Stimulated activated naive B cell treated with anti-CD40 and anti-IgM and Interleukin-4, amounts not matched to agents 10 μg/mL and 1 μg/mL and 100 μg/mL, for 72 hours (primary cell): ENCODE measurements around the gene ALDH1L1.

Source experiments
- ATAC-seq, 2 donors: fragments of 150-1000 bp; cut with Tn5 transposase; replicated peaks; 2 replicates each; pipeline ENCODE4 v1.10.0; 2021; ENCODE audit warnings: moderate library complexity in 1 of 2
- DNase-seq: peaks from one replicate; pipeline ENCODE4 v3.0.0; 2021
- H3K27ac Mint-ChIP-seq: one replicate; pipeline ENCODE4 v1.8.0; 2022; ENCODE audit warnings: mild to moderate bottlenecking, mixed read lengths
- H3K27me3 Mint-ChIP-seq, 2 donors: one replicate each; pipeline ENCODE4 v1.8.0; 2022; ENCODE audit warnings: mixed read lengths in 2 of 2
- H3K36me3 Mint-ChIP-seq, 2 donors: one replicate each; pipeline ENCODE4 v1.8.0; 2022; ENCODE audit warnings: mixed read lengths in 2 of 2, mild to moderate bottlenecking in 1 of 2
- H3K4me1 Mint-ChIP-seq, 2 donors: one replicate each; pipeline ENCODE4 v1.8.0; 2022; ENCODE audit warnings: mixed read lengths in 2 of 2, mild to moderate bottlenecking in 1 of 2
- H3K4me3 Mint-ChIP-seq, 2 donors: one replicate each; pipeline ENCODE4 v1.8.0; 2022; ENCODE audit warnings: mild to moderate bottlenecking in 2 of 2, mixed read lengths in 2 of 2, moderate library complexity in 1 of 2
- H3K9me3 Mint-ChIP-seq, 2 donors: one replicate each; pipeline ENCODE4 v1.8.0; 2022; ENCODE audit warnings: mixed read lengths in 2 of 2, mild to moderate bottlenecking in 1 of 2

ALDH1L1 gene

GRCh38 chr3:126107957-126108675 is 72.3 kb downstream of the ALDH1L1 start:
- Mint-ChIP-seq H3K9me3 (no peaks in the 10 kb centered on the region), H3K27ac (no peak overlapping the region)
- no peak for ATAC-seq

GRCh38 chr3:126107203-126107939 is 73.0 kb downstream of the ALDH1L1 start:
- Mint-ChIP-seq H3K4me1 (no peaks in the 10 kb centered on the region), H3K4me3 (no peak overlapping the region), H3K27me3 (no peaks in the 10 kb centered on the region), H3K27ac (no peak overlapping the region), H3K9me3 (no peaks in the 10 kb centered on the region), H3K36me3 (no peaks in the 10 kb centered on the region)
- DNase-seq (no peak), ATAC-seq (no peak)

More at GRCh38 chr3:126107957-126108675, 72.3 kb downstream of the ALDH1L1 start:
- Mint-ChIP-seq H3K36me3 (no peaks in the 10 kb centered on the region), H3K27me3 (no peaks in the 10 kb centered on the region), H3K4me1 (no peaks in the 10 kb centered on the region), H3K4me3 (no peak overlapping the region)
- DNase-seq = no peak

GRCh38 chr3:126106336-126107202 is 73.8 kb downstream of the ALDH1L1 start:
- no peak overlapping the region for H3K4me3 Mint-ChIP-seq
- no peak for ATAC-seq
- H3K27ac Mint-ChIP-seq = no peak overlapping the region
- H3K36me3 Mint-ChIP-seq = no peaks in the 10 kb centered on the region
- H3K4me1 Mint-ChIP-seq = no peaks in the 10 kb centered on the region
- DNase-seq = no peak
- H3K9me3 Mint-ChIP-seq = no peaks in the 10 kb centered on the region
- H3K27me3 Mint-ChIP-seq = peaks cover under 1 to 4% of the 10 kb centered on the region in 2 donors

GRCh38 chr3:126105691-126106187 is 74.6 kb downstream of the ALDH1L1 start:
- DNase-seq (no peak), ATAC-seq (no peak)
- H3K27me3 Mint-ChIP-seq = peaks cover 4 to 7% of the 10 kb centered on the region in 2 donors
- no peaks in the 10 kb centered on the region for H3K9me3 Mint-ChIP-seq
- no peak overlapping the region for H3K4me3 Mint-ChIP-seq
- H3K36me3 Mint-ChIP-seq = no peaks in the 10 kb centered on the region
- H3K4me1 Mint-ChIP-seq = no peaks in the 10 kb centered on the region
- H3K27ac Mint-ChIP-seq = no peak overlapping the region

- ATAC-seq (no peak), DNase-seq (no peak)
- Mint-ChIP-seq H3K4me3 (no peak overlapping the region), H3K9me3 (no peaks in the 10 kb centered on the region), H3K4me1 (no peaks in the 10 kb centered on the region), H3K27ac (no peak overlapping the region), H3K36me3 (no peaks in the 10 kb centered on the region), H3K27me3 (peaks cover 4 to 7% of the 10 kb centered on the region in 2 donors)
Measured at GRCh38 chr3:126104742-126105605, 75.4 kb downstream of the ALDH1L1 start.

GRCh38 chr3:126104028-126104635 is 76.3 kb downstream of the ALDH1L1 start:
- Mint-ChIP-seq H3K36me3 (no peaks in the 10 kb centered on the region), H3K4me3 (no peak overlapping the region), H3K9me3 (no peaks in the 10 kb centered on the region), H3K27me3 (peaks cover 4 to 7% of the 10 kb centered on the region in 2 donors), H3K4me1 (no peaks in the 10 kb centered on the region), H3K27ac (no peak overlapping the region)
- DNase-seq (no peak), ATAC-seq (no peak)

- no peak overlapping the region for H3K27ac Mint-ChIP-seq
- DNase-seq (no peak), ATAC-seq (no peak)
- H3K4me1 Mint-ChIP-seq = no peaks in the 10 kb centered on the region
- H3K27me3 Mint-ChIP-seq = peaks cover 4 to 7% of the 10 kb centered on the region in 2 donors
- no peaks in the 10 kb centered on the region for H3K9me3 Mint-ChIP-seq
- no peak overlapping the region for H3K4me3 Mint-ChIP-seq
- H3K36me3 Mint-ChIP-seq = no peaks in the 10 kb centered on the region
Measured at GRCh38 chr3:126103121-126104027, 77.0 kb downstream of the ALDH1L1 start.

- H3K4me3 Mint-ChIP-seq = no peak overlapping the region
Measured at GRCh38 chr3:126102530-126102951, 77.8 kb downstream of the ALDH1L1 start.

GRCh38 chr3:126102011-126102410 is 78.4 kb downstream of the ALDH1L1 start:
- no peak overlapping the region for H3K4me3 Mint-ChIP-seq
- H3K4me1 Mint-ChIP-seq = no peaks in the 10 kb centered on the region
- peaks cover 4 to 7% of the 10 kb centered on the region in 2 donors for H3K27me3 Mint-ChIP-seq
- H3K27ac Mint-ChIP-seq = no peak overlapping the region
- DNase-seq (no peak), ATAC-seq (no peak)
- no peaks in the 10 kb centered on the region for H3K36me3 Mint-ChIP-seq
- peaks cover 1 to 5% of the 10 kb centered on the region in 2 donors for H3K9me3 Mint-ChIP-seq

More at GRCh38 chr3:126102530-126102951, 77.8 kb downstream of the ALDH1L1 start:
- Mint-ChIP-seq H3K4me1 (no peaks in the 10 kb centered on the region), H3K27ac (no peak overlapping the region), H3K36me3 (no peaks in the 10 kb centered on the region), H3K9me3 (peaks cover 1 to 3% of the 10 kb centered on the region in 2 donors), H3K27me3 (peaks cover 4 to 7% of the 10 kb centered on the region in 2 donors)
- ATAC-seq (no peak), DNase-seq (no peak)

GRCh38 chr3:126101521-126101982 is 78.8 kb downstream of the ALDH1L1 start:
- Mint-ChIP-seq H3K27me3 (peaks cover 4 to 7% of the 10 kb centered on the region in 2 donors), H3K4me1 (no peaks in the 10 kb centered on the region), H3K27ac (no peak overlapping the region), H3K9me3 (peaks cover 4 to 5% of the 10 kb centered on the region in 2 donors), H3K36me3 (no peaks in the 10 kb centered on the region), H3K4me3 (no peak overlapping the region)
- DNase-seq = no peak
- no peak for ATAC-seq

- H3K27ac Mint-ChIP-seq = no peak overlapping the region
- H3K4me3 Mint-ChIP-seq = no peak overlapping the region
- peaks cover 4 to 6% of the 10 kb centered on the region in 2 donors for H3K9me3 Mint-ChIP-seq
- ATAC-seq = peak in 1 of 2 donors; percentile 45
- no peaks in the 10 kb centered on the region for H3K4me1 Mint-ChIP-seq
- no peak for DNase-seq
- peaks cover 4 to 7% of the 10 kb centered on the region in 2 donors for H3K27me3 Mint-ChIP-seq
- H3K36me3 Mint-ChIP-seq = no peaks in the 10 kb centered on the region
Measured at GRCh38 chr3:126100634-126101301, 79.6 kb downstream of the ALDH1L1 start.

- ATAC-seq = no peak
- Mint-ChIP-seq H3K36me3 (no peaks in the 10 kb centered on the region), H3K4me3 (no peak overlapping the region), H3K27me3 (peaks cover 4 to 7% of the 10 kb centered on the region in 2 donors), H3K4me1 (no peaks in the 10 kb centered on the region), H3K27ac (no peak overlapping the region), H3K9me3 (peaks cover 8 to 9% of the 10 kb centered on the region in 2 donors)
- DNase-seq = no peak
Measured at GRCh38 chr3:126100269-126100633, 80.1 kb downstream of the ALDH1L1 start.
